H1 (cell line): Measurements from ENCODE around the gene EPHB1. TPM values are rescaled to one million over a fixed set of nuclear protein-coding genes. Genes with fewer than 3 reads are reported as not detected.

ENCODE experiments used
- SP4 ChIP-seq: IDR thresholded peaks from 2 replicates; pipeline ENCODE4 v1.6.1; 2012; ENCODE audit warnings: low read length, inconsistent platforms
- polyA plus RNA-seq, 7 experiments: library from polyadenylated mRNA; depleted of rRNA in 3 of 7; stranded (reverse) in 5 of 7; unstranded in 2 of 7; fragments of >200 nt in 5 of 7; fragments of 200-250 nt in 2 of 7; gene quantifications; 1 replicate in 5 of 7; 2 replicates in 1 of 7; 4 replicates in 1 of 7; pipeline versions ENCODE4 v1.2.1 to v1.2.3, GENCODE V29; 2011 to 2013; ENCODE audit warnings: missing spikeins in 2 of 7, mixed read lengths in 2 of 7
- total RNA-seq: library from RNA; stranded (reverse); fragmentation: NEBNext Ultra II Directional; extraction: Animal tissue kit (Norgen Biotek cat#: 25700); gene quantifications from 2 replicates; pipeline ENCODE4 v1.2.1, GENCODE V29; 2021

Gene EPHB1
- total and polyA plus RNA-seq, 2 of the 8 experiments (the other 6 are each of a cell fraction or from before 2014, with no cell fraction given), result 3.5 to 5.9 TPM

- no peak for TF ChIP-seq SP4
- TF ChIP-seq, all 59 proteins: peak for 0
Observed at GRCh38 chr3:135242285-135242684, 447.2 kb downstream of the EPHB1 start (continued).
